COLO829 (cell line): Measurements from ENCODE around the gene PARP11.

ENCODE experiments used
- DNase-seq: peaks from one replicate; pipeline ENCODE4 v3.0.0; 2012; ENCODE audit warnings: low spot score

The PARP11 gene

GRCh38 chr12:3821441-3821840, 51.8 kb downstream of the PARP11 start:
- DNase-seq: no peak

- DNase-seq: peak; percentile 31
Observed at GRCh38 chr12:3820122-3820521, 53.1 kb downstream of the PARP11 start.

DNA sequence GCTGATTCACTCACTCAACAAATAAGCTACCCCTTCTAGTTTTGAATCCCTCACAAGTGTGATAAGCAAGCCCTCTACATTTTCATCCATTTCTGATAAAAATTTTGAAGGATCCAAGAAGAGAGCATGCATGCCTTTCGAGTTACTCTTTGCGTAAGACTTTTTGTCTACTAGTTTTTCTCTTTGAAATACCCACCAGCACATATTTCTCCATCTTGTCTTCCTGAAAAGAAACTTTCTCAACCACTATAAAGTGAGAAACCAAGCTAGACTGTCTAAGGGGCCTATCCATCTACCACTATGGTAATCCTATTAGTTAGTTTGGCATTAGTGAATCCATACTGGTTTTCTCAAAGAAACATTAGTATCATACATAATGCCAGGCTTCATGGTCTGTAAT, 56.9 kb downstream of the PARP11 start:
- DNase-seq: no peak

DNA sequence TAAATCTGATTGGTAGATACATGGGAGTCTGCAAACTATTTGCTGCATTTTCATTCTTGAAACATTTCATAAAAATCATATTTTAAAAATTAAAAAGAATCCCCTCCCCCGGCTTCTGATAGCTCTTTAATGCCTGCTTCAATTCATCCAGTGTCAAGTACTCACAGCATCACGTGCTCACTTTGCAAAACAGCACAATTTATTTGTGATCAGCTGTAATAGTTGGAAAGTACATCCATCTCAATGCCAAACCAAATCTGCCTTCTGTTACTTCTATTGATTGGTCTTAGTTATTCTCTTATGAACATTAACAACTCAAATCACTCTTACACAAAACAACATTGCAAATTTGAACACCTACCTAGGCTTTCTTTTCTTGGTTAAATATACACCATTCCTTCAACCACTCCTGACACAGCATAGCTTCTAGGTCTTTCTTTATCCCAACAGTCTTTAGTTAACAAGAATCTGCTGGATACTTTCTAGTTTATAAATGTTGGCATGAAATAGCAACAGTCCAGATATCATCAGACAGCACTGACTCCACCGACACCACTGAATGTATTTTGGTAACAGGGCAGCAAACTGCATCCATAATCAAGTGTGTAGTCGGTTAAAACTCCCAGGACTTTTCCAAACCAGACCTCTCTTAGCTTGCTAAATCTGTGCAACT, 58.0 kb downstream of the PARP11 start:
- no peak for DNase-seq

DNA sequence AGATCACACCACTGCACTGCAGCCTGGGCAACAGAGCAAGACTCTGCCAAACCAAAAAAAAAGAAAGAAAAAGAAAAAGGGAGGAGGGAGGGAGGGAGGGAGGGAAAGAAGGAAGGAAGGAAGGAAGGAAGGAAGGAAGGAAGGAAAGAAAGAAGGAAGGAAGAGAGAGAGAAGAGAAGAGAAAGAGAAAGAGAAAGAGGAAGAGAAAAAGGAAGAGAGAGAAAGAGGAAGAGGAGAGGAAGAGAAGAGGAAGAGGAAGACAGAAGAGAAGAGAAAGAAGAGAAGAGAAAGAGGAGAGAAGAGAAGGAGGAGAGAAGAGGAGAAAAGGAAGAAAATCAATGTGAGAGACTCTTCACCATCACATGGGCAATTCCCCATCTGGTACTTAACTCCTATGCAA, 62.7 kb downstream of the PARP11 start:
- DNase-seq: no peak

DNA sequence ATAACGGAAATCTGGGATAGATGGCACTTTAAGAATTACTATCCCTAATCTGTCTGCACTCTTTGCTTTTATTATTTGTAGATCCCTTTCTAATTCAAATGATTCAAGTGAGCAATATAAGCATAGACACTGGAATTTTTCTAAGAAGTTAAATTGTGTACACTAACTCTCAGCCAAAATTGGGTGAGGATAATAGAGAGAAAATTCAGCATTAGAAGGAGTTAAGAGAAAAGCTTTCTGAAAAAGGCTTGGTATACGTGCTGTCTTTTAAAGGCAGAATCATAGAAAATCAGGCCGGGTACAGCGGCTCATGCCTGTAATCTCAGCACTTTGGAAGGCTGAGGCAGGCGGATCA, 63.2 kb downstream of the PARP11 start:
- no peak for DNase-seq

DNA sequence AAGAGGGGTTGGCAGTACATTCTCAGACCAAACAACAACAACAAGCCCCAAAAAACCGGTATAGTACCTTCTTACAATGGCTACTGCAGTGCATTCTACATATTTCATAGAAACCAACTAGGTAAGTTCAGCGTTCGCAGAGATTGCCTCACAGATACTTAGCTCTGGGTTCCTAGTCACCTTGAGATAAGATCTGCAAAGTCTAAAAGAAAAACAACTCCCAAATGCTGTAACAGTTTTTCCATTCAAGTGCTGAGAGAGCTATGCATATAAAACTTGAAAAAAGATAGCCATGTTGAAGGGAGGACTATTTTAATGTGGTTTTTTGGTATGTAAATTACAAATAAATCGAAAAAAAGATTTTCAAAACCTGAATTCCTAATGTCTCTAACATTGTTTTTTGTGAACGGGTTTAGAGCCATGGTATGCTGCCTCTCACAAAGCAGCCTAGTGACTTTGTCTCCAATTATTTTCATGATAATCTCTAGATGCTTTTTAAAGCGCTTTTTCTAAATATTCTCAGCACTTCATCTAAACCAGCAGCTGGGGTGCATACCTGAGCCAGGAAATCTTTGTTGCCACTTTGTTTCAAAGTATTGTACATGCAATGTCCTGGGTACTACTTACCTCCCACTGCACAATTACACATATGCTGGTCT, 63.7 kb downstream of the PARP11 start:
- no peak for DNase-seq

DNA sequence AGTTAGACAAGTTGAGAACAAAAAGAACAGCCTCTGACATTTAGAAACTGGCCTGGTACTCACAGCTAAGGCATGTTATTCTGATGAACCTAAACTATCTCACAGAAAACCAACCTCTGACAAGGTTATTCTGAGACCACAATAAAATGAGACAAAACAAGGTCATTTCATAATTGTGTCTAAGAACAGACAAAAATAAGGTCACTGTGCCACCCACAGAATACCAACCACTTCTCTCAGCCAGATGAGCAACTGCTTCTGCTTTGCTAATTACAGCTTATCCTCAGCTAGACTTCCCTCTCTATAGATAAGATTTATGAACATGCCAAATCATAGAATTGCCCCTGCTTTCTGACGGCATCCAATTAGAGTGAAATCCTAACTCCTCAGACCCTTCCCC, 68.1 kb downstream of the PARP11 start:
- DNase-seq: no peak

DNA sequence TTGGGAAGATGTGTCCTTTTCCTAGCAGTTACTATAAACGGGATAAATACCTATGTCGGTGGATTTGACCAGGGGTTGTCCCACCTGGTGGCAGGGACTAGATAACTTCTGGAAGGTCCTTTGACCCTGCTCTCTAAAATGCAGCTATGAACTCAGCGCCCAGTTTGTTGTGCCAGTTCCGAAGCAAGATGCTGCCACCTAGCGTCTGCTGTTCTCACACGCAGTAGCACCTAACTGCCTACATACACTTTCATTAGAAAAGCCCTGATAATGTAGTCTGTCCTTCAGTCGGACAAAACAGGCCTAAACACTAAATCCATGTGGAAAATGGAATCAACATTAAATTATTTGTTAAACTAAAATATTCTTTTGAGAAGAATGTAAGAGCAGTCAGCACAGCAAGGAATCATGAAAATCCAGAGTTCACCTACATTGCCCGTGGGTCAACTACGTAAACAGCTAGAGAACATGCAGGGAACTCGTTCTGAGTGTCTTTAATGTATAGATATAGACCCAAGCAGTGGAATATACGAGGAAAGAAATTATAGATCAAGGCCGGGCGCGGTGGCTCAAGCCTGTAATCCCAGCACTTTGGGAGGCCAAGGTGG, 69.2 kb downstream of the PARP11 start:
- peak; percentile 44 for DNase-seq

DNA sequence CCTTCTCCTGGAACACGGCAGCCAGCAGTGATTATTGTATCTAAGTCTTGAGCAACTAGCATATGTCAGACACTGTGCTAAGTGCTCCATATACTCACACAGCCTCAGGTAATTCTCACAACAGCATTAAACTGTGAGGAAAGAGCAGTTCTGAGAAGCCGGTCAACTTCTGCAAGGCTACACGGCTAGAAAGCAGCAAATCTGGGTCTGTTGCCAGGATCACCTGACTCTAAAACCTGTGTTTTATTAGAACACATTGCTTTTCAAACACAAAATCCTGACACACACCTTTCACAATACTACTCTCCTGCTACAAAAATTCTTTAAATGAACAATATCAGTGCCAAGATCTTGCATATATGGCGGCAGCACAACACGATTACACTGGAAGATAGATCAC, 70.5 kb downstream of the PARP11 start:
- no peak for DNase-seq

GRCh38 chr12:3797531-3798048, 75.6 kb downstream of the PARP11 start:
- DNase-seq: no peak

GRCh38 chr12:3795492-3796133, 77.6 kb downstream of the PARP11 start:
- DNase-seq: no peak

- no peak for DNase-seq
Observed at GRCh38 chr12:3795066-3795465, 78.1 kb downstream of the PARP11 start.

GRCh38 chr12:3792623-3793288, 80.4 kb downstream of the PARP11 start:
- no peak for DNase-seq

DNA sequence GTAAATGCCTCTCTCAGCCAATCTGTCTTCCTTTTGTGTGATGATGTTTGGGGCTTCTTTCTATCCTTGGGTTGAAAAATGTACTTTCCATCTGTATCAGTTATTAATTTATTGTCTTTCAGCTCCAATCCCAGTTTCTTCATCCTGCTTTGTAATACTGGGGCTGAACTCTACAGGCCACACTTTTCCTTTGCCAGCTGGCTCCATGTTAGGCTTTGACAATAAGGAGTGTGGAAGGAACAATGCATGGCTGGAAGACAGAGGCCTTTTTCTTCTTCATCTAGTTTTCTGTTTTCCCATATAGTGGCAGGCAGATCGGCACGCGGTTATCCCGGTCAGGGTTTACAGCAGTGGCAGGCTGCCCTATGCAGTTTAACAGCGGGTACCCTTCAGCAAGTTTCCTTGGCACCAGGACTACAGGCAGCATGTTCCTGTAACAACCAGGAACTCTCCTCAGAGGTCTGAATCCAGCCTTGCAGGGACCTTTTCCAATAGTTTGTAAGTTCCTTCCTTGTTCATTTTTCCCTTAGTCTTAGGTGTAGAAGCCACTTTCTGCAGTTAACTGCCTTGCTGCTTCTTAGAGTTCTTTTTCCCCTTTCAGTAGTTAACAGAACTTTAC, 81.8 kb downstream of the PARP11 start:
- DNase-seq: no peak

DNA sequence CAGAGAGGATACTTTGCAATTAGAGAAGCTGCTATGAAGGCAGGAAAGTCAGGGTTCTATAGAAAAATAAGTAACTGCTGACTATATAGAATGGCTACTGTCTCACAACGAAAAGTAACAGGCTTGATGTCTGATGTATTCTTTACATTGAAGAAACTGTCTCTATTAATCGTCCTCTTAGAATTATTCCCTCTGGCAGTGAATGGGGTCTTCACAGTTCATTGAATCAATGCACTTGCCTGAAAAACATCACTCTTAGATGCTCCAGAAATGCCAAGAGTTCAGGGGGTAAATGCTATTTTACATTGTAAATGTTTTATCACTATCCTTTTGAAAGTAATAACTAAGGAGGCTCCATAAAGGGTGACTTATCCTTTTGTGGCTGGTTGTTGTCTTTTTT, 82.6 kb downstream of the PARP11 start:
- no peak for DNase-seq

GRCh38 chr12:3789838-3790237, 83.4 kb downstream of the PARP11 start:
- DNase-seq: no peak

DNA sequence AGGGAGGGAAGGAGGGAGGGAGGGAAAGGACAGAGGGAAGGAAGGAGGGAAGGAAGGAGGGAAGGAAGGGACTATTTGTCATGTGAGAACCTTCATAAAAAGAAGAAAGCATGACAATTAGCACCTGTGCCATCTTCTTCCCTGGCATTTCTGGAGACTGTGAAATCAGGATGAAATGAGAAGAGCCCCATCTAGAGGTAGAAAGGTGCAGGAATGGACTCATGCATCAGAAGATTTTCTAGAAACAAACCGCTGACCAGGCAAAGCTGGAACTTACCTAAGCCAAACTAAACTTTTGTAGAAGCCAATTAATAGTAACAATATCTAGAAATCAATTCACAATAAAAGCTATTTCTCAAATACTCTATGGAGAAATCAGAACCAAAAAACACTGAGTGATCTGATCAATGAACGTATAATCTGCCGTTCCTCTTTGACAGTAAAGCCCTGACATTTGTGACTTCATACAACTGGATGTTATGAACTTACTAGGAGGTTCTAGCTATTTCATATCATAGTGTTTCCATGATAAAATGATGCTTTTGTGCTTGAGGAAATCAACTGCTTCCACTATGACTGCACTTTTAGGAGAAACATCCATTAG, 95.9 kb downstream of the PARP11 start:
- peak; percentile 53 for DNase-seq

GRCh38 chr12:3775385-3776035, 97.7 kb downstream of the PARP11 start:
- DNase-seq: no peak

GRCh38 chr12:3772380-3772779, 100.8 kb downstream of the PARP11 start:
- DNase-seq: no peak

- DNase-seq: no peak
Observed at GRCh38 chr12:3771853-3772252, 101.3 kb downstream of the PARP11 start.
